ENCODE results near the gene MYCBPAP. TPM values are rescaled to one million over a fixed set of nuclear protein-coding genes. Genes with fewer than 3 reads are reported as not detected.

The MYCBPAP gene
- polyA plus RNA-seq, 2 of the 4 experiments (the other 2 are of a cell fraction): 0.93 to 2.5 TPM

DNA sequence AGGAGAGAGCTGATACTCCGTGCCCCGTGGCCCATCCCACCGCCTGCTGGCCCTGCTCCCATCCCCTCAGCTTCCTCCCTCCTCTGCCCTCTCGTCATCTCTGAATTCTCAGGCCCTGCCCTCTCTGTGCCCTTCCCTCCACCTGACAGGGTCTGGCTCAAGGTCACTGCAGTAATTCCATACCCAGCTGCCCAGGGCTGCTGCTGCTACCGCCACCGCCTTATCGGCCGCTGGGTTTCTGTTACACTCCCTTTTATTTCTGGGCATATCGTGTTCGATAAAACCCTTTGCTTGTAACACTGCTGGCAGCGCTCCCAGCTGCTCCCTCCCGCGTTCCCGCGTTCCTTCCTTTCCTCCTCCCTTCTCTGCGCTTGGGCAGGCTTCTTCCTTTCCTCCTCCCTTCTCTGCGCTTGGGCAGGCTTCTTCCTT, 25.5 kb downstream of the MYCBPAP start:
- CTCF ChIA-PET: interaction anchor here (0.8 to 7.9 kb wide), 11 partner anchors 9 to 229 kb away, joined by 3 to 48 read pairs (median 4); no protein-coding TSS in a partner anchor

GRCh38 chr17:50534222-50534978, 26.2 kb downstream of the MYCBPAP start:
- Histone ChIP-seq H3K4me2 (peak overlapping the region; percentile 83), H3K9me3 (no peaks in the 10 kb centered on the region), H3K4me1 (peaks cover 34% of the 10 kb centered on the region), H3K4me3 (peak overlapping the region; percentile 15; the same call in 1 of the 3 replicates), H3K27ac (peak overlapping the region; percentile 38 to 81; a peak in 4 of 6 replicates)
- ChIA-PET CTCF (interaction anchor here (0.8 to 7.9 kb wide), 9 partner anchors 10 to 228 kb away, joined by 3 to 48 read pairs (median 3); no protein-coding TSS in a partner anchor), POLR2A (no interaction called here)
- 76% methylated on average over 16 of the region's 24 CpGs for WGBS (ENCODE audit: missing lambda C conversion rate)
- ATAC-seq (peak; percentile 77 to 86), FAIRE-seq (no peak), DNase-seq (ENCODE audit: low read depth in 1 of 2, low spot score in 1 of 2) (peak; percentile 39 to 81)
- TF ChIP-seq ELK1 (IDR thresholded peaks at IDR 0.05; ENCODE audit: low read depth, low read length): no peak
- no peak for TF ChIP-seq TP53 (CRISPR knock-in tag; IDR thresholded peaks at IDR 0.05)
- TF ChIP-seq ZSCAN20 (CRISPR knock-in tag; IDR thresholded peaks at IDR 0.05): no peak
- TF ChIP-seq GATA3 (IDR thresholded peaks at IDR 0.05; ENCODE audit: borderline replicate concordance): 0 out of 2 replicates have a peak, but pooled peaks have one; percentile 5
- TF ChIP-seq RFX5 (IDR thresholded peaks at IDR 0.05): no peak
- TF ChIP-seq CTCF (IDR thresholded peaks at IDR 0.05): peak; percentile 23; the same call in 1 of the 3 replicates
- no peak for TF ChIP-seq CBX8 (IDR thresholded peaks at IDR 0.05)
- TF ChIP-seq HOXB13 (CRISPR knock-in tag; IDR thresholded peaks at IDR 0.05; ENCODE audit: low read depth): no peak
- TF ChIP-seq RARB (CRISPR knock-in tag; IDR thresholded peaks at IDR 0.05): no peak
- TF ChIP-seq, protein P1, sequence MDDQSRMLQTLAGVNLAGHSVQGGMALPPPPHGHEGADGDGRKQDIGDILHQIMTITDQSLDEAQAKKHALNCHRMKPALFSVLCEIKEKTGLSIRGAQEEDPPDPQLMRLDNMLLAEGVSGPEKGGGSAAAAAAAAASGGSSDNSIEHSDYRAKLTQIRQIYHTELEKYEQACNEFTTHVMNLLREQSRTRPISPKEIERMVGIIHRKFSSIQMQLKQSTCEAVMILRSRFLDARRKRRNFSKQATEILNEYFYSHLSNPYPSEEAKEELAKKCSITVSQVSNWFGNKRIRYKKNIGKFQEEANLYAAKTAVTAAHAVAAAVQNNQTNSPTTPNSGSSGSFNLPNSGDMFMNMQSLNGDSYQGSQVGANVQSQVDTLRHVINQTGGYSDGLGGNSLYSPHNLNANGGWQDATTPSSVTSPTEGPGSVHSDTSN (IDR thresholded peaks at IDR 0.05): no peak

More for the DNA sequence above, 25.5 kb downstream of the MYCBPAP start:
- peaks cover 32% of the 10 kb centered on the region for H3K4me1 ChIP-seq
- peak overlapping the region; percentile 83 for H3K4me2 ChIP-seq
- no peaks in the 10 kb centered on the region for H3K9me3 ChIP-seq
- TF ChIP-seq RARB (CRISPR knock-in tag; IDR thresholded peaks at IDR 0.05): no peak
- no peak for TF ChIP-seq HDAC2 (IDR thresholded peaks at IDR 0.05)
- TF ChIP-seq RCOR1 (IDR thresholded peaks at IDR 0.05; ENCODE audit: low read depth, low read length): no peak
- TF ChIP-seq GATA3 (IDR thresholded peaks at IDR 0.05; ENCODE audit: borderline replicate concordance): no peak
- TF ChIP-seq JUN (IDR thresholded peaks at IDR 0.05): no peak
- TF ChIP-seq POLR2A (IDR thresholded peaks at IDR 0.05; ENCODE audit: low read length): no peak; the same call in 1 of the 2 replicates
- TF ChIP-seq NFE2L2 (conservative IDR thresholded peaks at IDR 0.05; ENCODE audit: low read length): no peak
- TF ChIP-seq EHF (CRISPR knock-in tag; IDR thresholded peaks at IDR 0.05): no peak
- no peak for TF ChIP-seq CHD2 (IDR thresholded peaks at IDR 0.05; ENCODE audit: low read length, partially characterized antibody)
- no peak for TF ChIP-seq FOSB (CRISPR knock-in tag; IDR thresholded peaks at IDR 0.05)
- no peak for TF ChIP-seq PHF8 (IDR thresholded peaks at IDR 0.05; ENCODE audit: borderline replicate concordance, low read depth)
- DNase-seq (ENCODE audit: low read depth in 1 of 2, low spot score in 1 of 2) (no peak), ATAC-seq (peak; percentile 44 to 60), FAIRE-seq (peak; percentile 59)
- POLR2A ChIA-PET: interaction anchor here (0.8 kb wide), 1 partner anchor 9 kb away, joined by 3 read pairs; no protein-coding TSS in a partner anchor
- WGBS (ENCODE audit: missing lambda C conversion rate): 22% methylated on average over 17 of the region's 17 CpGs
- peak overlapping the region; percentile 15; the same call in 1 of the 3 replicates for H3K4me3 ChIP-seq
- H3K27ac ChIP-seq: peak overlapping the region; percentile 38 to 81; a peak in 4 of 6 replicates

All from A549 (cell line).